ENCODE results near the gene PPIL3. TPM values are rescaled to one million over a fixed set of nuclear protein-coding genes. Genes with fewer than 3 reads are reported as not detected.
"Not testable (repeated sequence)": the region's sequence is repeated elsewhere in the genome, so short reads cannot be mapped to it uniquely, and the experiment has no call there.

Gene PPIL3
- 20.8 and 30.4 TPM in 2 replicates for total RNA-seq (2014; rRNA removed; shearing (Covaris generic))

DNA sequence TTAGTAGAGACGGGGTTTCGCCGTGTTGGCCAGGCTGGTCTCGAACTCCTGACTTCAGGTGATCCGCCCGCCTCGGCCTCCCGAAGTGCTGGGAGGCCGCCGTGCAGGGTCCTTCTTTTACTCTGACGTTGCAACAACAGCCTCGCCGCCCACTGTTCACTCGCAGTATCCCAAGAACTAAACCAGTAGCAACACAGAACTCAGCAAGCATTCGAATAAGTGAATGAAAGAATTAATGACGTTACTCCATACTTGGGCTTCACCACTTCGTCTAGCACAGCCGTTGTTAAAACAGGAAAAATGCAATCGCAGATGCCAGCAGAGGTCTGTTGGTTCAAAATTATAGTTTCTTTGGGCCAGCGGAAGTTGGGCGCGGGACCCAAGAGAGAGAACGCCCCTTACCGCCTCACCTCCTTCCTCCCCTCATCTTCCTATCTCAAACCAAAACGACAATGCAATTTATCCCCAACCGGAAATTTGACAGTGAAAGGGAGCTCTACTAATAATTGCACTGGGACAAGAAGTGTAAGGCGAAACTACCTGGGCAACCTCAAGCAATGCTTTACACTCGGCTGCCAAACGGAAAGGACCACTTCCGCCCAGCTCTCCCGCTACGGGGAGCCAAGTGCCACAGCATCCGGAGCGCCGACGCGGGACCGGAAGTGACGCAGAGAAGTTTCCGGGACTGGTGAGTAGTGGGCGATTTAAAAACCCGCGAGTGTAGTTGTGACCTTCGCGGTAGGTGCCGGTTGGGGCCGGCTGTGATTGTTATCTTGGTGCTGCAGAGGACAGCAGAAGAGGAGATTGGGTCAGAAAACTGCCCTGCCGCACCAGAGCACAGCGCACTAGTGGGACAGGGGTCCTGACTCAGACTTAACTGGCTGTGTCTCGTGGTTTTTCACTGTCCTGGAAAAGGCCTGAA, at the start of gene PPIL3, which contains the start of gene NIF3L1:
PPIL3 (minus strand) TSS at position 374 of the 922 bp plus-strand sequence. CDS start 1,462 bp downstream, outside the sequence.
NIF3L1 (plus strand) TSS at position 668 of the 922 bp plus-strand sequence. CDS start 2,573 bp downstream, outside the sequence.
- Histone ChIP-seq H3K27me3 (replicated peaks) (no peaks in the 10 kb centered on the region), H3K4me3 (peak within 1 kb of the TSS; percentile 61), H3K4me1 (replicated peaks) (peaks cover 12% of the 10 kb centered on the region; the same call in 1 of the 2 replicates), H3K9me3 (replicated peaks) (no peaks in the 10 kb centered on the region), H3K36me3 (peaks cover 31% of the 10 kb centered on the region), H3K27ac (peak within 1 kb of the TSS; percentile 77)
- peak; percentile 96 to 98 for DNase-seq (ENCODE audit: low read depth in 1 of 2, low spot score in 2 of 2)

DNA sequence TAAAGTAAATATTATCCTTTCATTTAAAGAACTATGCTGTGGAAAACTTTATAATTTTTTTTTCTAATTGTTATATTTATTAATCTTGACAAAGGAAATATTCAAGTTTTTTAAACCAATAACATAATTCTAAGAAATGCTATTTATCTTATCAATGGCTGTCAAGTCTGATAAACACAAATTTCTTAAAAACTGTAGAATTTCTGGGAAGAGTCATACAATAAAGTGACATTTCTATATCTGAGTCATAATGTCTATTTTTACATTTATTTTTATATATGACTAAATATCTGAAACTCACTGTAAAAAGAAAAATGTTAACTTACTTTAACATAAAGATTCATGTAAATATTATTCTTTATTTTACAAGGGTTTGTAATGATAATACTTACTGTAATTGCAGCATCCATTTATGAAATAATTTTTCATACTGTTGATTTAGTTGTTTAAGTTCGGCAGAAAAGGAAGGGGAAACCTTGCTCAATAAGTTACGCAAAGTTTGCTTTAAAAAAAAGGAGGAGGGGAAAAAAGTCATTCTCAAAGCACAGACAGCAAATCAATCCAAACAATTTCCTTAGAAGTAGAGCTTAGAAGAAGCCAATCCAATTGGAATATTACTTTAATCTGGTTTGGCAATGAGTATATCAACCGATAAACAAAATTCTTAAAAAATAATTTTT, 42.2 kb upstream of the PPIL3 start:
- Histone ChIP-seq H3K27me3 (replicated peaks) (no peaks in the 10 kb centered on the region), H3K36me3 (peaks cover 44% of the 10 kb centered on the region), H3K4me1 (replicated peaks) (peaks cover 16% of the 10 kb centered on the region), H3K4me3 (no peak overlapping the region), H3K27ac (no peak overlapping the region), H3K9me3 (replicated peaks) (no peaks in the 10 kb centered on the region)
- no peak for DNase-seq (ENCODE audit: low read depth in 1 of 2, low spot score in 2 of 2)

DNA sequence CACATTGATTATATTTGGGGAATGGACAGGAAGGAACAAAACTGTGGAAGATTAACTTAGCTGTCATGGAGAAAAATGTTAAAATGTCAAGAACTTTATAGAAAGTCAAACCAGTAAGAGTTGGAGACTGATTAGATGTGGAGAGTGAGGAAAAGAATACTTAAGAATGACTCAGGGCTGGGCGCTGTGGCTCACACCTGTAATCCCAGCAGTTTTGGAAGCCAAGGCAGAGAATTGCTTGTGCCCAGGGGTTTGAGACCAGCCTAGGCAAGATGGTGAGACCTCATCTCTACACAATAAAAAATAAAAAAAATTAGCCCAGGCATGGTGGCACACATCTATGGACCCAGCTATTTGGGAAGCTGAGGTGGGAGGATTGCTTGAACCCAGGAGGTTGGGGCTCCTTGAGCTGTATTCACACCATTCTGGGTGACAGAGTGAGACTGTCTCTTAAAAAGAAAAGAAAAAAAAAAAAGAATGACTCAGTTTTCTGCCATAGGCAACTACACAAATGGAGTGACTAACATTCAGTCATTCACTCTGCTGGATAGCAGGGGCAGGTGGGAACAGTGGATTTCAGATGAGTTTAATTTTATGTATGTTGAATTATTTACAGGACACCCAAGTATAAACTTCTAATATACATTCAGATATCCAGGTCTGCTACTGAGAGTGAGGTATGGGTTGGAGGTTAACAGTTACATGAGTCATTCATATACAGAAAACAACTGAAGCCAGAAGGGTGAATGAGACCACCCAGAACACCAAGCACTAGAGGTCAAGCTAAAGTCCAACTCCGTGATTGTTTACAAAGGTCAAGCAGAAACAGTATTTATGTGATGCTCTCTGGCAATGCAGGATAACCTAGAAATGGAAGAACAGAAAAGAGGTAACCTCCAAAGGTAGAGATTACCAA, 40.7 kb upstream of the PPIL3 start:
- H3K4me1 ChIP-seq (replicated peaks): peaks cover 16% of the 10 kb centered on the region
- peaks cover 36% of the 10 kb centered on the region for H3K36me3 ChIP-seq
- no peaks in the 10 kb centered on the region for H3K9me3 ChIP-seq (replicated peaks)
- peak overlapping the region; percentile 31 for H3K27ac ChIP-seq
- H3K4me3 ChIP-seq: no peak overlapping the region
- DNase-seq (ENCODE audit: low read depth in 1 of 2, low spot score in 2 of 2): peak in 1 of 2 experiments; percentile 59
- H3K27me3 ChIP-seq (replicated peaks): no peaks in the 10 kb centered on the region

DNA sequence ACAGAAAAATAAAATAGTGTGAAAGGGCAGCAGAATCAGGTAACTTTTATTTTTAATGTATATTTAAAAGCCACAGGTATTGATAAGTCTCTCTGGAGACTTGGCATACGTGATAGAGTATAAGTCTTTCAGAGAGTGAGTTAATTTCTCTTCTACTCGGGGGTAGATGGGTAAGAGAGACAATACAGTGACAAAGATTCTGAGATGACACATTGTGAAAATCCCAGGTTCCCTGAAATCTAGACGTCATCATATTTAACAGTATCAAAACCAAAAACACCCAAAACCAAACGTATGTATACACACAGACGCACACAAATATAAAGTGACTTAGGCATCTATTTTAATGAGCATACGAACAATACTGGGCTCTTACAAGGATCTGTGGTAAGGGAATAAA, 33.6 kb upstream of the PPIL3 start:
- Histone ChIP-seq H3K4me3 (no peak overlapping the region), H3K9me3 (replicated peaks) (no peaks in the 10 kb centered on the region), H3K27ac (no peak overlapping the region), H3K27me3 (replicated peaks) (no peaks in the 10 kb centered on the region), H3K36me3 (peaks cover 51% of the 10 kb centered on the region), H3K4me1 (replicated peaks) (no peaks in the 10 kb centered on the region)
- no peak for DNase-seq (ENCODE audit: low read depth in 1 of 2, low spot score in 2 of 2)

DNA sequence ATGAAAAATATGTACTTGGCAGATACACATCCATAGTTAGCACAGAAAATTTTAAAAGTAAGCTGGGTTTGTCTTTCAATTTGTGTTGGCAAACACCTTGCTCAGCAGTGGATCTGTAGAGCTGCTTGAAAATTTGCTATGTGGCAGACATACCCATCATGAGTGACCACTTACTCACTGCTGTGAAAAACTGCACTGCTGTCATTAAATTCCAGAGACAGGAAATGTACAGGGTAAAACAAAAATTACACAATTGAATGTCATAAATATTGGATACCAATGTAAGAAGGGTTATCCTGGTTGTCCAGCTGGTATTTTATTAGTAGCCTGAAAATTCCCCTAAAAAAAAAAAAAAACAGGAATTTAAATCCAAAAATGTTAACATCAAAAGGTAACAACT, 24.8 kb upstream of the PPIL3 start:
- no peak overlapping the region for H3K4me3 ChIP-seq
- peaks cover 58% of the 10 kb centered on the region for H3K36me3 ChIP-seq
- H3K27ac ChIP-seq: no peak overlapping the region
- no peaks in the 10 kb centered on the region for H3K4me1 ChIP-seq (replicated peaks)
- no peaks in the 10 kb centered on the region for H3K9me3 ChIP-seq (replicated peaks)
- no peaks in the 10 kb centered on the region for H3K27me3 ChIP-seq (replicated peaks)
- no peak for DNase-seq (ENCODE audit: low read depth in 1 of 2, low spot score in 2 of 2)

DNA sequence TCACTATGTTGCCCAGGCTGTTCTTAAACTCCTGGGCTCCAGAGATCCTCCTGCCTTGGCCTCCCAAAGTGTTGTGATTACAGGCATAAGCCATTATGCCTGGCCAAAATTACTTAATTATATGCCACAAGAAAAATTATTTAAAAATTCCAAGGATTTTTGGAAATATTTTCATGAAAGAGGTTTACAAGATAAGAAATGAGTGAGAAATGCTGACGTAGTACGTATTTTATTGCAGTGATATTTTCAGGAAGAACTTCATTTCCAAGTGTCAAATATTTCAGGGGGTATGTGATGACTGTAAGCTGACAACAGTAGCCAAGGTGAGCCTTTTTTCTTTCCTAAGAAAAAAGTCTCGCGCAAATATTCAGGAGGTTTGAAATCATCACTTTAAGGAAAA, 21.1 kb upstream of the PPIL3 start:
- Histone ChIP-seq H3K27me3 (replicated peaks) (no peaks in the 10 kb centered on the region), H3K36me3 (peaks cover 50% of the 10 kb centered on the region), H3K9me3 (replicated peaks) (no peaks in the 10 kb centered on the region), H3K4me3 (no peak overlapping the region), H3K27ac (no peak overlapping the region), H3K4me1 (replicated peaks) (no peaks in the 10 kb centered on the region)
- no peak for DNase-seq (ENCODE audit: low read depth in 1 of 2, low spot score in 2 of 2)

DNA sequence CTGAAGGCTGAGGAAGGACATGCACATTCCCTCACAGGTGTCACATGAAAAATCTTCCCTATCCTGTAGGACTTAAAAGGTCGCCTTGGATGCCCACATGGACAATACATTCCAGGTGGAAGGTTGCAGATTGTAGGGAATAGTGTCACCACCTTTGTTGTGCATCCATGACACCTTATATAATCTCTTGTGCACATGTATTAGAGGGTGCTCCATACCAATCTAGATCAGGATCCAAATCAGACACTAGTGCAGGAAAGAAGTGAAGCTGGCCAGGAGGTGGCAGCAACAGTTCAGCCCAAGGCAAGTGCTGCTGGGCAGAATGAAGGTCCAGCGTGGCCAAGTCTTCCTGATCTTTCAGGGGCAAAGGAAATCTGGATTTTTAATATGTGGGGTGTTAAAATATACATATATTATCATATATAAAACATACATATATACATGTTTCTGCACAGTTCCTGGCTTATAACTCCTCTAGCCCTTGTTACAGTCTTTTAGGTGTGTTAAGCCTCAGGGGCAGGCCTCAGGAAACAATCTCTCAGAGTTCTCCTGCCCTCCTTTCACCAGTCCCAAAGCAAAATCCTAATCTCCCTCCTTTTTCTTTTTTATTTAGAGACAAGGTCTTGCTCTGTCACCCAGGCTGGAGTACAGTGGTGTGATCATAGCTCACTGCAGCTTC, 16.9 kb upstream of the PPIL3 start:
- Histone ChIP-seq H3K27ac (no peak overlapping the region), H3K4me1 (replicated peaks) (no peaks in the 10 kb centered on the region), H3K27me3 (replicated peaks) (no peaks in the 10 kb centered on the region), H3K36me3 (peaks cover 42% of the 10 kb centered on the region), H3K4me3 (no peak overlapping the region), H3K9me3 (replicated peaks) (no peaks in the 10 kb centered on the region)
- peak; percentile 42 to 70 for DNase-seq (ENCODE audit: low read depth in 1 of 2, low spot score in 2 of 2)

DNA sequence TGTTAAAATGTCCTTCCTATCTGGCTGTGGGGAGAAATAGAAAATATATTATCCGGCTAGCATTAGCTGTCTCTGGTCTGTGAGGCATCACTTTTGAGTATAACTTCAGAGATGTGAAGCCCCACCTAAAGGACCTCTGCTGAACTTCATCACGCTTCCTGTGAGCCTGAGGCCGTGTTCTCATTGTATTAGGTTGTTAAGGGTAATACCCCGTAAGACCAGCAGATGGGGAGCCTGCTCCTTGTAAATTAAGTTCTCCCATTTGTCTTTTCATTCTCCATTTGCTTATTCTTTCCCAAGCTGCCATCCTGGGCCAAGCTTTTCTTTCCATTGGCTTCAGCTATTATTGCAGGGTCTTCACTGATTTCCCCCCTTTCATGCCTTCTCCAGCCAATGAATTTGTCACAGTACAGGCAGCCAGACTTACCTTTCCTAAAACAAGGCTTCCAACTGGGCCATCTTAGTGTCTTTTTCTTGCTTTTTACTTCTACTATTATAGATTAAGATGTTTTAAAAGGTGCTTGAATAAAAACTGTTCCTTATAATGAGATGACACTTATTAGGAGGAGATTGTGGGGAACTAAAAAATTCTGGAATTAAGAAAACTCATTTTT, 12.7 kb upstream of the PPIL3 start:
- Histone ChIP-seq H3K9me3 (replicated peaks) (no peaks in the 10 kb centered on the region), H3K4me3 (no peak overlapping the region), H3K27me3 (replicated peaks) (no peaks in the 10 kb centered on the region), H3K4me1 (replicated peaks) (no peaks in the 10 kb centered on the region), H3K36me3 (peaks cover 63% of the 10 kb centered on the region), H3K27ac (no peak overlapping the region)
- peak; percentile 67 to 81 for DNase-seq (ENCODE audit: low read depth in 1 of 2, low spot score in 2 of 2)

DNA sequence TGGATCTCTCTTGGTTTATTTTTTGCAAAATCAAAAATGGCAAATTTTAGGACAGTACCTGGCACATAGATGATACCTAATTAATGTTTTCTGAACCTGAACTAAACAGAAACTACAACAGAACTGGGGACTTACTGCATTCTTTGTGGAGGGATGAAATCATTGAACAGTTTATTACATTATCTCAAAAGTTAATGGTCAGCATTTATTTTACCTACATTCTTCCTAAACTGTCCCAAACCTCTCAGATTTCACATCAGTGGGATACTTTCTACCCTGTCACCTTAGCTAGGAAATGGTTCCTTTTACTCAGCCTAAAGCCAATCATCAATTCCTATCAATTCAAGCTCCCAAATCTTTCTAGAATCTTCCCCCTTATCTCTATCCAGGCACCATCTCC, 10.6 kb upstream of the PPIL3 start:
- H3K9me3 ChIP-seq (replicated peaks): no peaks in the 10 kb centered on the region
- 0 out of 2 replicates have a peak, but pooled peaks cover 3% of the 10 kb centered on the region for H3K27me3 ChIP-seq (replicated peaks)
- H3K4me3 ChIP-seq: no peak overlapping the region
- no peak overlapping the region for H3K27ac ChIP-seq
- H3K4me1 ChIP-seq (replicated peaks): no peaks in the 10 kb centered on the region
- DNase-seq (ENCODE audit: low read depth in 1 of 2, low spot score in 2 of 2): no peak
- peaks cover 72% of the 10 kb centered on the region for H3K36me3 ChIP-seq

DNA sequence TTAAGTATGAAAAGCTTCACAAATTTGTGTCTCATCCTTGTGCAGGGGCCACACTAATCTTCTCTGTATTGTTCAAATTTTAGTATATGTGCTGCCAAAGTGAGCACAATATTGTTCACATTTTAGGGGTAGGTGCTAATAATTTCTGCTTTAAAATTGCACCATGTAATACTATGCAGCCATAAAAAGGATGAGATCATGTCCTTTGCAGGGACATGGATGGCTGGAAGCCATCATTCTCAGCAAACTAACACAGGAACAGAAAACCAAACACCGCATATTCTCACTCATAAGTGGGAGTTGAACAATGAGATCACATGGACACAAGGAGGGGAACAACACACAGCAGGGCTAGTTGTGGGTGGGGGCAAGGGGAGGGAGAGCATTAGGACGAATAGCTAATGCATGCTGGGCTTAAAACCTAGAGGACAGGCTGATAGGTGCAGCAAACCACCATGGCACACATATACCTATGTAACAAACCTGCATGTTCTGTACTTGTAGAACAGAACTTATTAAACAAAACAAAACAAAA, 7.1 kb downstream of the PPIL3 start:
- DNase-seq (ENCODE audit: low read depth in 1 of 2, low spot score in 2 of 2); H3K27me3 ChIP-seq (replicated peaks); H3K4me3 ChIP-seq; H3K4me1 ChIP-seq (replicated peaks); H3K27ac ChIP-seq; H3K9me3 ChIP-seq (replicated peaks): not testable (repeated sequence)
- peaks cover 51% of the 10 kb centered on the region for H3K36me3 ChIP-seq

DNA sequence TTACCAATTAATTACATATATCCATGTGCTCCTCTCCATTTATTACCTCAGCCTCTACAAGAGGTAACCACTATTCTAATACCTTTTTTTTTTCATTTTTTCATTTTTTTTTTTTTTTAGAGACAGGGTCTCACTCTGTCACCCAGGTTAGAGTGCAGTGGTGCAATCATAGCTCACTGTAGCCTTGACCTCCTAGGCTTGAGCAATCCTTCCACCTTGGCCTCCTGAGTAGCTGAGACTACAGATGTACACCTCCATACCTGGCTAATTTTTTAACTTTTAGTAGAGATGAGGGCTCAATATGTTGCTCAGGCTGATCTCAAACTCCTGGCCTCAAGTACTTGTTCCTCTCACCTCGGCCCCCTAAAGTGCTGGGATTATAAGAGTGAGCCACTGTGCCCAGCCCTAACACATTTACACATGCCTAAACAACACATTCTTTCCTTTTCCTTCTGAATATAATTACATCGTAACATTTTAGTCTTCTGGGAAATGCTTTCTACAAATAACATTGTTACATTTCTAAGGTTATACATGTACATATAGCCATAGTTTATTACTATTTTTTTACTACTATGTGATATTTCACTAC, 10.5 kb downstream of the PPIL3 start:
- H3K4me3 ChIP-seq: no peak overlapping the region
- H3K9me3 ChIP-seq (replicated peaks): no peaks in the 10 kb centered on the region
- no peaks in the 10 kb centered on the region for H3K27me3 ChIP-seq (replicated peaks)
- DNase-seq (ENCODE audit: low read depth in 1 of 2, low spot score in 2 of 2): no peak
- no peaks in the 10 kb centered on the region for H3K4me1 ChIP-seq (replicated peaks)
- H3K36me3 ChIP-seq: peaks cover 49% of the 10 kb centered on the region
- no peak overlapping the region for H3K27ac ChIP-seq

DNA sequence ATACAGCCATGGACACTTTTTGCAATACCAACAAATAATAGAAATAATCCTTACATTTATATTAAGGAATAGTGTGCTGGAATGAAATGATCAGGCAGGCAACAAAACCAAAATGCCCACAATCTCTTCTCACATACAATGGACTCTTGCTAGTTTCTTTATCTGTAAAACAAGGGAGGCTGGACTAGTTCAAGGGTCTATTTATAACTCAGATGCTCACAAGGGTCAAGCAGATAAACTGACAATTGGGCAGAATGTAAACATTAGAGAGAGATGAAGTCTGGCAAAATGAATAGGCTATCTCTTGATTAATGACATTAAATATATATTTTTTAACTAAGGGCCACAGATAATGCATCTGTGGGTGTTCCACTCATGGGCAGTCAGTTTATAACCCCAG, 11.4 kb downstream of the PPIL3 start:
- Histone ChIP-seq H3K27me3 (replicated peaks) (no peaks in the 10 kb centered on the region), H3K9me3 (replicated peaks) (no peaks in the 10 kb centered on the region), H3K4me3 (no peak overlapping the region), H3K27ac (no peak overlapping the region), H3K4me1 (replicated peaks) (no peaks in the 10 kb centered on the region), H3K36me3 (peaks cover 46% of the 10 kb centered on the region)
- no peak for DNase-seq (ENCODE audit: low read depth in 1 of 2, low spot score in 2 of 2)
